ENCODE measurements around the gene AURKA.
"Not testable (repeated sequence)": the region's sequence is repeated elsewhere in the genome, so short reads cannot be mapped to it uniquely, and the experiment has no call there.

AURKA gene

DNA sequence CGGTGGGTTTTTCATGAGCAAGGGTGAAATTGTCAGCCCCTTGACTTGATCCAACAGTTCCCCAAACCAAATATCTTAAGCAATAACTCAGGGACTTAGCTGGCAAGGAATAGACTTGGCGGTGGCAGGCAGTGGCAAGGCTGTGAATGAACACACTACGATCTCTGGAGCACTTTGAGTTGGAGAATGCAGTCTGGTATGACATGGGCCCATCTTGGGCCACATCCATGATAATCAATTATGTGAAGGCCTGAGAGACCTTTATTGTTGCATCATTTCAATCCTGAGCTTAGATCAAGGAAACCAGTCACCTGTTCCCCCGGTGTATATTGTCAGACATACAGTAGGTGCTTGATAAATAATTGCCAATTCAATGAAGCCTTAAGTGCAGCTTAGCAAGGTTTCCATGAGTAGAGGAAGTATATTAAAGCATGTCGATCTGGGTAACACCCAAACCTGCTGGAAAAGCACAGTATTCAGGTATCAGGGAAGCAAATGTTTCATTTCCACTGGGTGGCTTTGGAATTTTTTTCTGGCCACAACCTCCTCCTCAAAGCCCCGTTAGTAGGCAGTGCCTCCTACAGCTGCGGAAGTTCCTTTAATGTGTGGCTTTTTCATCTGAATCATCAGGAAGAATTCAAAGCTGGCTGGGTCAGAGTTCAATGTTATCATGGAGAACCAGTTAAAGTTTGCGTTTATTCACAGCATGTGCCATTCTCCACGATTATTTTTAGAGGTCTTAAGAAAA lies 30.2 kb upstream of the AURKA start:
- no peak for DNase-seq (ENCODE audit: low read depth)

GRCh38 chr20:56420940-56421688 lies 29.1 kb upstream of the AURKA start:
- no peak for DNase-seq (ENCODE audit: low read depth)

GRCh38 chr20:56420028-56420427 lies 28.0 kb upstream of the AURKA start:
- DNase-seq (ENCODE audit: low read depth): no peak

GRCh38 chr20:56418385-56418861 lies 26.4 kb upstream of the AURKA start:
- no peak for DNase-seq (ENCODE audit: low read depth)

DNA sequence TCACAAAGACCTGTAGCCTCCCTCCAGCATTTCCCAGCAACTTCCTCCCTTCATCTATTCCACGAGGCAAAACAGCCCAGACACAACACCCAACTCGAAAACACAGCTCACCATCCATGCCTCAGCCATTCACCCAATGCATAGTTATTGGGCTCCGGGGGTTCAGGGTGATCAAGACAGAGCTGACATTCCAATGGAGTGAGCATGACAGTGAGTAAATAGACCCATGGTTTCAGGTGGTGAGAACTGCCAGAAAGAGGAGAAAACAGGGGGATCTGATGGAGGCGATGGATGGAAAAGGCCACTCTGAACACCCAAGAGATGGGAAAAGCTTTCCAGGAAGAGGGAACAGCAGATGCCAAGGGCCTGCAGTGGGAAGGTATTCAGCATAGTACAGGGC lies 25.9 kb upstream of the AURKA start:
- no peak for DNase-seq (ENCODE audit: low read depth)

DNA sequence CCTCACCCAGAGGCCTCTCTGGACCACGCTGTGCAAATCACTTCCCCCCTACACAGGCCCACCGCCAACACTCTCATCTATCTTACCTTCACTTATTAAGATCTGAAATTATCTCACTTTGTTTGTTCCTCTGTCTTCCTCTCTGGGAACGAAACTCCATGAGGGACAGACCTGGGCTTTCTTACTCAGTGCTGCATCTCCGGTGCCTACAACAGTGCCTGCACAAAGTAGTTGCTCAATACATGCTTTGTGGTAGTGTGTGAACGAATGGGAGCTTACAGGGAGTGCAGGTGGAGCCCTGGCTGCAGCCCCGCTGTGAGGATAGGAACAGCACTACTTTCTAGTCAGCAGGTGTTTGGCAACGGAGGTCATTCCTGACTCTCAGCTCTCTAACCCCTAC lies 25.4 kb upstream of the AURKA start:
- no peak for DNase-seq (ENCODE audit: low read depth)

DNA sequence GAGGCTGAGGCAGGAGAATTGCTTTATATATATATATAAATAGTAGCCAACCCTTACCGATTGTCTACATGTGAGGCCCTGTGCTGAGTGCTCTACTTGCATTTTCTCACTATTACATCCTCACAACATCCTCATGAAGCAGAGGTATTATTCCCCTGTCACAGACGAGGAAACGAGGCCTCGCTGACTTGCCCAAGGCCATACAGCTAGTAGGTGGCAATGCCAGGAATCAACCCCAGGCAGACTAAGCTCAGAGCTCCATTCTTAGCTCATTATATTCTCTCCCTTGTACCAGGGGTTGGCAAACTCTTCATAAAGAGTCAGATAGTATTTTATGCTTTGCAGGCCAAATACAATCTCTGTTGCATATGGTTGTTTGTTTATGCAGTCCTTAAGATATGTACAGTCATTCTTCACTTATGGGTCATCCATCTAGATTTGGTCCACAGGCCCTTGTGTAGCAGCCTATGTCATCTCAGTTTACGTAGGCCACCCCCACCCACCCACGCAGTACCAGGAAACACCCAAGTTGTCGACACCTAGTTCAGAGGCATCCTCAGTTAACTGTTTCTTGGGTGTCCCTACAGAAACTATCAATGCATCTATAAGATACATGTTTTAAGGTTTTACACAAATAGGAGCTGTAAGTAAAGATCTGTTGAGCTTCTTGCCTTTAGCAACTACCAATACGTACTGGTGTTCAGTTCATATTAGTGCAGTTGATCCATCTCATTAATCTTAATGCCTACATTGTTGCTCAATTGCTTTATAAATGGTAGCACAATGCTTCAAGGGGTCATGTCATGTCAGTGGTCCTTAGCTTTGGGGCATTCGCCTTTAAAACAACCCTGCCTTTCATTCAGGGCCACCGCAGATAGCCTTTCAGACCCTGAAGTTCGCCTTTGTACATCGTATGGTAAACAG lies 23.1 kb upstream of the AURKA start:
- DNase-seq (ENCODE audit: low read depth): no peak

GRCh38 chr20:56412949-56413348 lies 20.9 kb upstream of the AURKA start:
- DNase-seq (ENCODE audit: low read depth): no peak

DNA sequence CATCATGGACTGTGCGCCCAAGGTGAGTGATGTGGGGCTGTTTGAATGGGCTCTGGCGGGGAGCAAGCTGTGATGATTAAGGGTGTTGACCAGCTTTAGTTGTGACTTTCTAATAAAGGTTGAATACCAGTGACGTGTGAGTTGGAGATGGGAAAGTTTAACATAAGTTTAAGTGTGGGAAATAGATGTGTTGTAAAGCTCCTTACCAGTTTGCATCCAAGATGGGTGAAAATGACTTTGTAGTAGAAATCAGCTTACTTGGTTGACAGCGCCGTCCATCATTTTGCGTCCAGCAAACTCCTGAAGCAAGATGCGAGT lies 20.4 kb upstream of the AURKA start:
- DNase-seq (ENCODE audit: low read depth): no peak

- no peak for DNase-seq (ENCODE audit: low read depth)
These were observed 19.9 kb upstream of the AURKA start, which contains the start of gene CASS4 for GRCh38 chr20:56411759-56412472. Gene CASS4 (plus strand): TSS chr20:56412260. CDS start chr20:56412459, 199 bp downstream.

GRCh38 chr20:56411287-56411686 lies 19.3 kb upstream of the AURKA start:
- not testable (repeated sequence) for DNase-seq (ENCODE audit: low read depth)

DNA sequence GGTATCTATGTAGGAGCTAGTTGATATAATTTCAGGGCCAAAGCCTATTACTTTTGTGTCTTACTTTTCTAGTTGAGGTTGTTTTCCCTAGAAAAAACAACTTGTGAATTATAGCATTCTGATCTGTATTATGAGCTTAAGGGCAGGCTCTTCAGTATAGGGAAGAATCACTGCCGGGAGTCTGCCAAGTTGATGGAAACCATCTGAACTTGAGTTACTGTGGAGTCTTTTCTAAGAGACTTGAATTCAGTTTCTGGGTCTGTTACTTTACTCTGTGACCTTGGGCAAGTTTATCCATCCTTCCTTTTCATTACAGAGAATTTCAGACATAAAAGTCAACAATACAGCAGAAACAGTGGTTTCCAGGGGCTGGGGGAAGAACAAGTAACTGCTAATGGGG lies 17.9 kb upstream of the AURKA start:
- no peak for DNase-seq (ENCODE audit: low read depth)

DNA sequence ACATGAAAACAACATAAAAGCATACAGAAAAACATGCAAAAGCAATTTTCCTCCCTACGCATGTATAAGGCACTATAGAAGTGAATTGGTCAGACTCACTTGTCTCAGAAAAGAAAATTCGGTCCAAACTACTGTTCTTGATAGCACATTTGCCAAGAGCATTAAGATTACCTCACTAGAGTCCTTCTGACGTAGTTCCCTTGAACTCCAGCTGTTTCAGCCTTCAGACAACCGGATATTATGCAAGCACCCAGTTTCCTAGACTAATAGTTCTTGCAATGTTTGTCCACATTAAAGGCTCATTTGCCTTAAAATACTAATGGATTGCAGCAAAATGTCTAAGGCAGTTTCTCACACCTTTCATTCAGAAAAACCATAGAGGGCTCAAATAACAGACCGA lies 17.5 kb upstream of the AURKA start:
- DNase-seq (ENCODE audit: low read depth): no peak

DNA sequence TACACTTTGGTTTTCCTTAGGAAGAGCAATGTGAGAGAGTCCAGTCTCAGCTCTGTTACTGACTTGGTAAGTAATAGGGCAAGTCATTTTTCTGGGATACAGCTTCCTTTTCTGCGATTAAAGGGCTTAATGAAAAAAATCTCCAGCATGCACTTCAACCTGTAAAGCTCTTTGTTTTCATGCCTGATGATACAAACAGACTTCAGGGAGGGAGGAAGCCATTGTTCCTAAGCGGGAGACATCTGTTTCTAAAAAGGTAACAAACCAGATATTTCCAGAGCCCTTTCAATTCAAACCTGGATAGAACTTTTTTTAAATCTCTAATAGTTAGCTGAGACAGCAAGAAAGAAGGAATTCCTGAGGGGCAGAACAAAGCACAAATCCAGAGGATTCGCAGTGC lies 14.9 kb upstream of the AURKA start:
- DNase-seq (ENCODE audit: low read depth): no peak

DNA sequence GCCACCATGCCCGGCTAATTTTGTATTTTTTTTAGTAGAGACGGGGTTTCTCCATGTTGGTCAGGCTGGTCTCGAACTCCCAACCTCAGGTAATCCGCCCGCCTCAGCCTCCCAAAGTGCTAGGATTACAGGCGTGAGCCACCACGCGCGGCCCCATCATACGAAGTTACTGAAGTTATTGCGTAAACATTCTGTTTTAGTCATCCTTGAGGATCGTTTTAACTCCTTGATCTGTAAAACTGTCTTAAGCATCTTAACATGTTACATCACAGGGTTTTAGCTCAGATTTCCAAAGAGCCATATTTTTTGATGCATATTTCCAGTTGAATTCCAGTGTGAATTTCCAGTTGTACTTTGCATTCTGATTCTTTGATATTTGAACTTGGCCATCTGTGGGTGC lies 13.3 kb upstream of the AURKA start:
- DNase-seq (ENCODE audit: low read depth): not testable (repeated sequence)

DNA sequence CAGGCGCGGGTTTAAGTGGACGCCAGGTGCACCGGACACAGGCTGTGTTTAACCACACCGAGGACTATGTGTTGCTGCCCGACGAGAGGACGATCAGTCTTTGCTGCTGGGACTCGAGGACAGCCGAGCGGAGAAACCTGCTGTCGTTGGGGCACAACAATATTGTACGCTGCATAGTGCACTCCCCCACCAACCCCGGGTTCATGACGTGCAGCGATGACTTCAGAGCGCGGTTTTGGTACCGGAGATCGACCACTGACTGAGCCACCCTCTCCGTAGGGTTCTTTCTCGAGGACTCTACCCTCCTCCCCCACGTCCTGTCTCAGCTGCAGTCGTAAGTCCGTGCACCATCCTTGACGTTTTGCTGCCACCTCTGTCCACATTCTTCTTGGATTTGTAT lies 11.4 kb upstream of the AURKA start:
- DNase-seq (ENCODE audit: low read depth): no peak

- DNase-seq (ENCODE audit: low read depth): no peak
These were observed 8.1 kb upstream of the AURKA start for GRCh38 chr20:56400001-56400640.

DNA sequence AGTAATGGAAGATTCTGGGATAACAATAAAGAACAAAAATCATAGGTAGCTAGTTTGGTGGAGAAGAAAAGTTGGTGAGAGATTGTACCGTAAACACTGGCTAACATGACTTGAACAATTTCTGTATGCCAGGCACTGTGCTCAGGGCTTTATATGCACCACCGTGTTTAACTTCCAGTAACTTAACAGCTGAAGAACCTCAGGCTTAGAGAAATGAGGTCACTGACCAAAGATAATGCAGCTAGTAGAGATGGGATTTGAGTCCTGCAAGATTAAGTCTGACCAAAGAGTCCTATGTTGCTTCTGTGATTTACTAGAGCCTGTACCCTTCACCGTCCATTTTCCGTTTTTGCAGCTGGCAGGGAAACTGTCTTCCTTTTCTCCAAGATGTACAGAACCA lies 3.2 kb upstream of the AURKA start:
- no peak for DNase-seq (ENCODE audit: low read depth)

- DNase-seq (ENCODE audit: low read depth): no peak
These were observed 1.6 kb upstream of the AURKA start for GRCh38 chr20:56393653-56394052.

- DNase-seq (ENCODE audit: low read depth): no peak
These were observed 967 bp upstream of the AURKA start for GRCh38 chr20:56392881-56393482.

- DNase-seq (ENCODE audit: low read depth): no peak
These were observed 351 bp downstream of the AURKA start for GRCh38 chr20:56391596-56392131.

Measured in T-helper 22 cell (primary cell).